Measurements from ENCODE around the gene FSIP1.

Gene FSIP1

DNA sequence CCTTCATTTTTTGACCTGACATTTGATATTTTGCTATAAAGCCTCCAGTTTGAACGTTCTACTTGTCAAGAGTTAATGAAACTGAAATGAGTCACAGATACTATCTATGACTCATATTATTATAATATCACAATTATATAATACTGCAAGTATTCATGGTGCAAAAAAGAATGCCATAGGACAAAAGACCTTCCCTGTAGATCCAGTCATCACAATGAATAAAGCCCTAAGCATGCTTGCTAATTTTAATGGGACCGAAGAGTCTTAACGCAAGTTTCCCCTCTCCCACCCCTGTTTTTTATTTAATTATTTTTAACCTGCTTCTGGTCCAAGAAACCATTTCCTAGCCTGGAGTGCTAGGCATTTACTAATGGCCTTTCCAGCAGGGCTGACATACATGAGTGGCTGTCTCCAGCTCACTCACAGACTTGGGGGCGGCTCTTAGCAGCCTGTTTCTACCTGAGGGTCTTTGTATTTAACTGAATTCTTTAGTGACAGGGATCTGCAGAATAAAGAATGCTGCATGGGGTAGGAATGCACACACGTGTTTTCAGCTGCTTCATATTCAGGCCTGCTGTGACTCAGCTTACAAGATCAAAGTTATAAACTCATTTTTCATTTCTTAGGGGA is 140.5 kb downstream of the FSIP1 start:
- DNase-seq = no peak

GRCh38 chr15:39641191-39641889 is 141.3 kb downstream of the FSIP1 start:
- no peak for DNase-seq

- DNase-seq = no peak
These were observed 142.0 kb downstream of the FSIP1 start for GRCh38 chr15:39640665-39641064.

GRCh38 chr15:39639037-39639436 is 143.6 kb downstream of the FSIP1 start:
- DNase-seq = no peak

DNA sequence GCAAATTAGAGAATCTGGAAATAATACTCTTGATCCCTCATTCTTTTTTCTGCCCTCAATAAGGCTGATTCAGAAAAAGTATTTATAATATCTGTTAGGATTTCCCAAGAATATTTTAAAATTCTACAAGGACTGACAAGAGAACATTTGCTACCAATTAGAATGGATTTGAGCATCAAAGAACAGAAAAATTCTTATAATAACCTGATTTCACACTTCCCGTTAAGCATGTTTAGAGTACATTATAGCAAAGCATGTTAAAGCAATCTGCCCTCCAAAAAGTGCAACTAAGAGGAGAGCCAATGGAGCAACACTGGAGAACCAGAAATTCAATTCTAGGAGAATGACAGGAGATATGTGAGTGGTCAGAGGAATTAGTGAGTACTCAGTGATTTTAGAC is 144.6 kb downstream of the FSIP1 start:
- DNase-seq = no peak

DNA sequence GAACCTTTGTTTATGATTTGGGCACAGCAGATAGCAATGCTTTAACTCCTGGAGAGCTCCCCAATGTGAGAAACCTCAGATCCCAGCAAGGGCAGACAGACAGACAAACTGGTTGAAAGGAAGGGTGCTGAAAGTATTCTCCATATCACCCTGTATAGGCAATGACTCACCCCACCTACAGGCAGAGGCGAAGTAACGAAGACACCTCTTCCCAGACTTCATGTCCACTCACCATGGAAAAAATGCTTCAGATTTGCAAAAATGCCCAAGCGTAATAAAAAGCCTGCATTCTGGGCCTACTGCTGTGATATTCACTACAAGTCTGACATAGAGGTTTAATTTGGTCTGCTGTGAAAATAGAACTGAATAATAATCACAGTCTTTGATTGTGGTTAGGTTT is 151.3 kb downstream of the FSIP1 start:
- DNase-seq = no peak

- no peak for DNase-seq
These were observed 152.7 kb downstream of the FSIP1 start for GRCh38 chr15:39629906-39630305.

- no peak for DNase-seq
These were observed 153.3 kb downstream of the FSIP1 start for GRCh38 chr15:39629371-39629770.

GRCh38 chr15:39628546-39629257 is 153.9 kb downstream of the FSIP1 start:
- DNase-seq = no peak

DNA sequence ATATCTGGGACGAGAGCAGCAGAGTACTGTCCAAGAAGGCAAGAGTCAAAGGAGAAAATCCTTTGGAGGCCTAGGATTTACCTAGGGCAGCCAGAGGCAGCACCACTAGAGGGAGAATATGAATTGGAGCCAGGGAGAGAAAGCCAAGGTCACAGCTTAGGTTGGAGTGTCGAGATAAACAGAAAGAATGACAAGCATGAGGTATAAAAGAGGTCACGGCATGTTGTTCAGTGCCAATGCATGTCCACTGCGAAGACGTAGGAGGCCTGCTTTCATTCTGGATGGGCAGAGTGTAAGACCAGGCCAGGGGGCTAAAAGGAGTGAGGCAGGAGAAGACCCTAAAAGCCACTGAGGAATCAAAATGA is 154.5 kb downstream of the FSIP1 start:
- no peak for DNase-seq

DNA sequence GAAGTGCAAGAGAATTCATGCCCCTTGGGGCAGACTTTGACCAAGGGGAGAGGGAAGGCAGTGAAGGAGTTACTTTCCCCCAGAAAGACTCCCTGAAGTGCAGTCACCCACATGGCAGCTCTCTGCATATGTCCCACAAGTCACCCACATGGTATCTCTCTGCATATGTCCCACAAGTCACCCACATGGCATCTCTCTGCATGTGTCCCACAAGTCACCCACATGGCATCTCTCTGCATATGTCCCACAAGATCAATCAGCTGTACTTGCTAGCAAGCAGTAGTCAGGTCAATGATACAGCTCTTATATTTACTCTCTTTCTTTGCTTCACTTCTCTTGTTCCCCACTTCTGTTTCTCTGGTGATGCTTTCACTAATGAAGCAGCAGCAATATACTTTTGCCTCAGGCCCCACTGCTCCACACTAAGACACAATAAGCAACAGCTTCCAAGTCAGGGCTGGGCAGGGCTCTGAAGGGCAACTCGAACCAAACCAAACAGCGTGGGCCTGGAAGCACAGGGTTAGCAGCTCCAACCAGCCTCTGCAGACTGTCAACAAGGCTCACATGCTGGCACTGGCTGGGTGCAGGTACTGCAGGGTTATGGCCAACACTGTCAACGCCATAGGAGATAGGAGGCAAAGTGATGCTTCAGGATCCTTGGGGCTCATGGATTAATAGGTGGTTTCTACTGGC is 155.0 kb downstream of the FSIP1 start:
- DNase-seq = no peak

DNA sequence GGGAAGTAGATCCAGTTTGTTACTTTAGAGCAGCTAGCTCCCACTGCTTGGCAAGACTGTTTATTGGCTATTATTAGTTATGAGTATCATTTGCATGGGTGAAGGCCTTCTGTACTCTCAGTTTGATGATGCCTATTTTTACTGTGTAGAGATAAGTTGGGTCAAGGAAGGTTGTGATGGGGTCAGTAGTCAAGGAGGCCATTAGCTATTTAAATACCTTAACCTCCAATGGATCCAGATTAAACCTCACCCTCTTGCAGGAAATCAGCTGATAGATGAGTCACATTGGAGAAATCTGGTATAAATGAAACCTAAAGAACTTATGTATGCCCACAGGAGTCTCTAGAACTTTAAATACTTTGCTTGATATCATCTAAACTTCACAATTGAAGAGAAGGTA is 156.8 kb downstream of the FSIP1 start:
- no peak for DNase-seq

DNA sequence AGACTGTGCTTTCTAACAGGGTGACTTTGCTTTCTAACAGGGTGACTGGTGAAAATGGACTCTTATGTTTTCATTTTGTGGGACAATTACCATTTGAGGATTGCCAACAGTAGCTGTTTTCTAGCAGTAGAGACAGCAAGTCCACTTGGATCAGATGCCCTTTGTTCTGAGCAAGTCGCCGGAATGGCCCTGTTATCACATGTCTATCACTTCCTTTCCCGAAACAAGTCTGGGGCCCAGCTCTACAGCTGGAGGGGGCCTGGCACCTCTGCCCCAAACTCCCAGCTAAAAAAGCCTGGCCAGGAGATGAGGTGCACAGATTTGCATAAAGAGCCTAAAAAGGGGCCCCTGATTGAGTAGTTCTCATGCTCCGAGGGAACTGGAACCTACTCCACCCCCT is 157.2 kb downstream of the FSIP1 start:
- no peak for DNase-seq

DNA sequence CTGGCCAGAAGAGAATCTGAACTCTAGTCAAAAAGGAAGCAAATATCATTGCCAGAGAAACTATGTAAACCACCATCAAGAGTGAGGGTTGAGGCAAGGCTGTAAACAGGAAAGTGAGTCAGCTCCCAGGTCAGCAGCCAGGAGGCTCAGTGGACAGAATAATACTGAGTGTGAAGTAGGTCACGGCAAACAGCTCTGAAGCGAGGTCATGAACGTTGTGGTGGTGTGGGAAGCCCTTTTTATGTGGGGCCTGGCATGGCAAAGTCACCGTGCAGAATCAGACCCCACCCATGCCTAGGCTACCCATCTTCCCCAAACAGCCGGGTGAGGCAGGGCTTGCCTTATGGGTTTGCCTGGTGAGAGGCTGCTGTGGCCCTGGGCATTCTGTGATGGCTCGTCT is 157.8 kb downstream of the FSIP1 start:
- no peak for DNase-seq

DNA sequence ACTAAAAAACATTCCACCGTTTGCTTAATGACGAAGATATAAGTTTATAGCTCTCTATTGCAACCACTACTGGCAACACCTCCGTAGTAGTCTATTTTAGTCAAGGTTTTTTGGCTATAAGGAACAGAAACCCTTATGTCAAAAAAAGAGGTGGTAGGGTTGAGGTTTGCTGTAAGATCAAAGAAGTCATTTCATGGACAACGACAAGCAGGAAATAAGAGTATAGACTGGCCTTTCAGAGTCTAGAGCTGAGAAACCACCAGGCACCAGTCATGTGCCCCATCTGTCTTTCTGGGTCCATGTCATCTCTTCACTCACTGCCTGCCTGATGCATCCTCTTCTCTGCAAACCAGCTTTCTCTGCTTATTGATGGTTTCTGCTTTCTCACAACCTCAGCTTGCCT is 159.1 kb downstream of the FSIP1 start:
- DNase-seq = no peak

GRCh38 chr15:39622660-39623516 is 159.8 kb downstream of the FSIP1 start:
- no peak for DNase-seq

GRCh38 chr15:39621976-39622375 is 160.7 kb downstream of the FSIP1 start:
- no peak for DNase-seq

GRCh38 chr15:39621210-39621609 is 161.4 kb downstream of the FSIP1 start:
- DNase-seq = no peak

- no peak for DNase-seq
These were observed 164.4 kb downstream of the FSIP1 start for GRCh38 chr15:39618063-39618823.

DNA sequence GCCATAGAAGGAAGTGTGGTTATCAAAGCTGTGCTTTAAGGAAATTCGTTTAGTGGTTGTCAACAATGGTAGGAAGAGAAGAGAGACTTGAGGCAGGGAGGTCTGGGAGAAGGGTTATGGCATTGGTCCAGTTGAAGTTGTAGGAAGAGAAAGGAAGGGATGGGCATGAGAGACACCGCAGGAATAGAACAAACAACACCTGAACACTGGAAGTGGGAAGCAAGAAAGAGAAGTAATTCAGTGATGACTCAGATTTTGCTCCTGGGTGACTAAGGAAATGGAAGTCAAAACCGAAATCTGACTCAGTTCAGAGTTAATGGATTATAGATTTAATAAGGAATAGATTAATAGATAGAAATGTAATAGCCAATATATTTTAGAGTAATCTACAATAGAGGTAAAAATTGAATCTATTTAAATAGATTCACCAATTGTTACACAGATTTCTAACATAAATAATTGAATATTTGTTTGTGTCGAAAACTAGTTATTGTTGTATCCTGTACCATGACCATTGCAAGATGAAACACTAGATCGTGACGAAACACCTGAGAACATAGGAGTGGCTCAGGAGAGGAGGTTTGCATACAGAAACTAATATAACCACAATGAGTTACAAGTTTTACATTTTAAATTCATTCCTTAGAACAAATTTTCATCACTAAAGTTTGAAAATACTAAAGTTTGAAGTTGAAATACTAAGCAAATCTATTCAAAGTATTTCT is 165.7 kb downstream of the FSIP1 start:
- DNase-seq = no peak

- no peak for DNase-seq
These were observed 168.8 kb downstream of the FSIP1 start for GRCh38 chr15:39613861-39614260.
